ENCODE results near the gene ZIC4.

The ZIC4 gene

GRCh38 chr3:147371771-147372340 lies 34.5 kb downstream of the ZIC4 start:
- TF ChIP-seq, protein P1, sequence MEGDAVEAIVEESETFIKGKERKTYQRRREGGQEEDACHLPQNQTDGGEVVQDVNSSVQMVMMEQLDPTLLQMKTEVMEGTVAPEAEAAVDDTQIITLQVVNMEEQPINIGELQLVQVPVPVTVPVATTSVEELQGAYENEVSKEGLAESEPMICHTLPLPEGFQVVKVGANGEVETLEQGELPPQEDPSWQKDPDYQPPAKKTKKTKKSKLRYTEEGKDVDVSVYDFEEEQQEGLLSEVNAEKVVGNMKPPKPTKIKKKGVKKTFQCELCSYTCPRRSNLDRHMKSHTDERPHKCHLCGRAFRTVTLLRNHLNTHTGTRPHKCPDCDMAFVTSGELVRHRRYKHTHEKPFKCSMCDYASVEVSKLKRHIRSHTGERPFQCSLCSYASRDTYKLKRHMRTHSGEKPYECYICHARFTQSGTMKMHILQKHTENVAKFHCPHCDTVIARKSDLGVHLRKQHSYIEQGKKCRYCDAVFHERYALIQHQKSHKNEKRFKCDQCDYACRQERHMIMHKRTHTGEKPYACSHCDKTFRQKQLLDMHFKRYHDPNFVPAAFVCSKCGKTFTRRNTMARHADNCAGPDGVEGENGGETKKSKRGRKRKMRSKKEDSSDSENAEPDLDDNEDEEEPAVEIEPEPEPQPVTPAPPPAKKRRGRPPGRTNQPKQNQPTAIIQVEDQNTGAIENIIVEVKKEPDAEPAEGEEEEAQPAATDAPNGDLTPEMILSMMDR (IDR thresholded peaks at IDR 0.05; ENCODE audit: low read depth, low read length, missing control alignments) = no peak
- Histone ChIP-seq H3K4me3 (ENCODE audit: low read depth, low read length) (no peak overlapping the region), H3K27ac (no peak overlapping the region), H3K27me3 (replicated peaks) (peaks cover 6% of the 10 kb centered on the region), H3K36me3 (replicated peaks) (no peaks in the 10 kb centered on the region)
- DNase-seq = no peak
- in situ Hi-C loops (cut with HindIII; ENCODE audit: low pct_ligation_motif_present, low sequenced_read_pairs) = no loop called here

DNA sequence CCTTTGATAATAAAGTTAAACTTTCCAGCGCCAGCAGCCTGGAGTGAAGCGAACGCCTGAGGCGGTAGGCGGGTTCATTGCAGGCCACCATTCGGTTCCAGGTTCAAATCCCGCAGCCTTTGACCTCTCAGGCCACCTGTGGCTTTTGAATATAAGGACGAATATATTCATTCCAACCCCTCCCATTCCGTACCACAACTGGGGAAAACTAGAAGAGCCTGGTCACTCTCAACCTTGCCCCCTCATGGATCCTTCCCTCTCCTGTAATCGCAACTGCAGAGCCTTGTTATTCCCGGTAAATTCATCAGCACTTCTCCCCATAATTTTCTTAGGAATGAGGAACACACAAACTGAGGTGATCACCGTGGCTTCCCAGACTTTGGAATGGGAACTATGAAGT lies 35.2 kb downstream of the ZIC4 start:
- Histone ChIP-seq H3K36me3 (replicated peaks) (no peaks in the 10 kb centered on the region), H3K27ac (no peak overlapping the region), H3K27me3 (replicated peaks) (peaks cover 6% of the 10 kb centered on the region), H3K4me3 (ENCODE audit: low read depth, low read length) (no peak overlapping the region)
- DNase-seq = no peak
- TF ChIP-seq, protein P1 (IDR thresholded peaks at IDR 0.05; ENCODE audit: low read depth, low read length, missing control alignments) = no peak
- in situ Hi-C loops (cut with HindIII; ENCODE audit: low pct_ligation_motif_present, low sequenced_read_pairs) = no loop called here

DNA sequence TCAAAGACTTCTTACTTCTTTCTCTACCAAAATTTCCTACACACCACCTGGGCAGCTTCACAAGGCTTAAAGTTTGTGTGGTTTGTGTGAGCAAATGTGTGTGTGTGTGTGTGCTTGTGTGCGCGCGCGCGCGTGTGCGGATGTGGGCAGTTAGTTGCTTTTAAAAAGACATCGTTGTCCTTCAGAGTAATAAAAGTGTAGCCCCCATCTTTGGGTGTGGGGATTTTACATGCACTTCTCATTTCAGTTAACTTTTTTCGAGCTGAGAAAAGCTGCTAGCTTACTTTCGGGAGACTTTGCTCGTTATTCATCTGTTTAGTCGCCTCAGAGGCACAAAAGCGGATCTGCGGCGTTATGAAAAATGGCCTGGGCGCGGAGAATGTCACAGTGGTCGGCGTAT lies 36.0 kb downstream of the ZIC4 start:
- TF ChIP-seq, protein P1 (IDR thresholded peaks at IDR 0.05; ENCODE audit: low read depth, low read length, missing control alignments) = no peak
- DNase-seq = no peak
- H3K4me3 ChIP-seq (ENCODE audit: low read depth, low read length) = peak overlapping the region; percentile 47
- H3K36me3 ChIP-seq (replicated peaks) = no peaks in the 10 kb centered on the region
- in situ Hi-C loops (cut with HindIII; ENCODE audit: low pct_ligation_motif_present, low sequenced_read_pairs) = no loop called here
- no peak overlapping the region for H3K27ac ChIP-seq
- H3K27me3 ChIP-seq (replicated peaks) = peaks cover 6% of the 10 kb centered on the region

DNA sequence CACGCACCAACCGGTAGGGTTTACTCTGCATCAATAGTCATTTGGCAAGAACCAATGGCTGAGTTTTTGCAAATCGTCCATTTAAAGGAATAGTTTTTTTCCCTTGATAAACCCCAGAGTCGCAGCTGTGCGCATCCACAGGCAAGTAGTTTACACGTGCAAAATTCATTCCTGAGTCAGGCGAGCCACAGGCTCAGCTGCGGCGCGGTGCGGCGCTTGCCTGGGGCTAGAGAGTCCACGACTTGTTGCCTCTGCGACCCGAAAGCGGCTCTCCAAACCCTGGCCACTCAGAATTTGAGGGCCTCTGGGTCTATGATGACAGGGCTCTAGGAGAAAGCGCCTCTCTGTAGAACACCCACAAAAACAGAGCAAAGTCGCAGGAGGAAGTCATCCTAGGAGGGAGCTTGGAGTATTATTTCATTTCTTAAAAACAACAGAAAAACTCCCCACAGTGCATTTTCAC lies 36.7 kb downstream of the ZIC4 start:
- DNase-seq = no peak
- TF ChIP-seq, protein P1 (IDR thresholded peaks at IDR 0.05; ENCODE audit: low read depth, low read length, missing control alignments) = no peak
- H3K27ac ChIP-seq = no peak overlapping the region
- in situ Hi-C loops (cut with HindIII; ENCODE audit: low pct_ligation_motif_present, low sequenced_read_pairs) = no loop called here
- H3K36me3 ChIP-seq (replicated peaks) = no peaks in the 10 kb centered on the region
- peaks cover 6% of the 10 kb centered on the region for H3K27me3 ChIP-seq (replicated peaks)
- peak overlapping the region; percentile 47 for H3K4me3 ChIP-seq (ENCODE audit: low read depth, low read length)

GRCh38 chr3:147369231-147369630 lies 37.1 kb downstream of the ZIC4 start:
- no peak overlapping the region for H3K27ac ChIP-seq
- H3K4me3 ChIP-seq (ENCODE audit: low read depth, low read length) = peak overlapping the region; percentile 47
- no peak for DNase-seq
- TF ChIP-seq, protein P1 (IDR thresholded peaks at IDR 0.05; ENCODE audit: low read depth, low read length, missing control alignments) = no peak
- peaks cover 6% of the 10 kb centered on the region for H3K27me3 ChIP-seq (replicated peaks)
- no peaks in the 10 kb centered on the region for H3K36me3 ChIP-seq (replicated peaks)
- in situ Hi-C loops (cut with HindIII; ENCODE audit: low pct_ligation_motif_present, low sequenced_read_pairs) = no loop called here
